Tibial nerve (tissue), 4 donors: ENCODE data around the gene MAML2. TPM values are rescaled to one million over a fixed set of nuclear protein-coding genes. Genes with fewer than 3 reads are reported as not detected.

Experiments
- DNase-seq, 2 donors: peaks; one replicate each; pipeline ENCODE4 v3.0.0-alpha.2; 2019; ENCODE audit warnings: low spot score in 2 of 2
- H3K27ac ChIP-seq, 4 donors: fragments of 200-600 bp; sonication (generic) in 3 of 4; one replicate each; pipeline ENCODE4 v1.5.1; 2017 to 2019; ENCODE audit warnings: mild to moderate bottlenecking in 1 of 4
- H3K27me3 ChIP-seq, 2 donors: fragments of 200-600 bp; sonication (generic) in 1 of 2; one replicate each; pipeline versions ENCODE4 v1.5.1 to v1.6.0; 2017 to 2019
- H3K36me3 ChIP-seq, 3 donors: fragments of 200-600 bp; sonication (generic); one replicate each; pipeline ENCODE4 v1.5.1; 2018 to 2019
- H3K4me1 ChIP-seq, 4 donors: fragments of 200-600 bp; sonication (generic) in 3 of 4; one replicate each; pipeline ENCODE4 v1.5.1; 2017 to 2019
- H3K4me3 ChIP-seq, 4 donors: fragments of 200-600 bp; sonication (generic) in 3 of 4; one replicate each; pipeline ENCODE4 v1.5.1; 2017 to 2019; ENCODE audit warnings: mild to moderate bottlenecking in 1 of 4, moderate library complexity in 1 of 4
- H3K9me3 ChIP-seq, 4 donors: fragments of 200-600 bp; sonication (generic) in 3 of 4; one replicate each; pipeline ENCODE4 v1.5.1; 2017 to 2019
- EP300 ChIP-seq, 2 donors: sonication (generic); formaldehyde crosslinking; IDR thresholded peaks; one replicate each; pipeline ENCODE4 v1.6.1; 2017; ENCODE audit warnings: antibody characterized with exemption in 2 of 2, mild to moderate bottlenecking in 1 of 2
- POLR2A ChIP-seq, 2 donors: fragments of 450-650 bp; IDR thresholded peaks; one replicate each; pipeline ENCODE4 v1.6.1; 2017; ENCODE audit warnings: antibody characterized with exemption in 2 of 2, mild to moderate bottlenecking in 2 of 2, moderate library complexity in 2 of 2
- WGBS, 2 donors: methylation state at CpG; one replicate each; pipeline ENCODE4 v1.1.5; 2018; 5-methylcytosine and 5-hydroxymethylcytosine counted together
- total RNA-seq, 4 donors: library from RNA; depleted of rRNA; stranded (reverse); fragments of >200 nt; gene quantifications; one replicate each; pipeline ENCODE4 v1.1.0, GENCODE V29; 2016
- TF ChIP-seq, protein P1 (sequence below), 5 experiments: fragments of 200-600 bp in 3 of 5; fragments of 450-650 bp in 2 of 5; sonication (generic) in 3 of 5; IDR thresholded peaks; one replicate each; pipeline ENCODE4 v1.5.1; 2016 to 2019; ENCODE audit warnings: antibody characterized with exemption in 5 of 5, mild to moderate bottlenecking in 3 of 5, moderate library complexity in 2 of 5

Gene MAML2
- total RNA-seq, 4 donors from 2014 or later, result 20.5 to 38.4 (median 27.9) TPM

GRCh38 chr11:96303980-96304379 lies 39.0 kb downstream of the MAML2 start:
- Histone ChIP-seq H3K27ac (peak overlapping the region in 2 of 4 donors; percentile 29 to 73), H3K4me1 (peaks cover 0 to 86% (median 55%) of the 10 kb centered on the region in 4 donors), H3K9me3 (no peaks in the 10 kb centered on the region), H3K36me3 (no peaks in the 10 kb centered on the region), H3K27me3 (no peaks in the 10 kb centered on the region), H3K4me3 (no peak overlapping the region)
- no peak for DNase-seq
- 78 to 84% methylated on average over 3 of the region's 3 CpGs for WGBS, 2 donors
- TF ChIP-seq, protein P1, sequence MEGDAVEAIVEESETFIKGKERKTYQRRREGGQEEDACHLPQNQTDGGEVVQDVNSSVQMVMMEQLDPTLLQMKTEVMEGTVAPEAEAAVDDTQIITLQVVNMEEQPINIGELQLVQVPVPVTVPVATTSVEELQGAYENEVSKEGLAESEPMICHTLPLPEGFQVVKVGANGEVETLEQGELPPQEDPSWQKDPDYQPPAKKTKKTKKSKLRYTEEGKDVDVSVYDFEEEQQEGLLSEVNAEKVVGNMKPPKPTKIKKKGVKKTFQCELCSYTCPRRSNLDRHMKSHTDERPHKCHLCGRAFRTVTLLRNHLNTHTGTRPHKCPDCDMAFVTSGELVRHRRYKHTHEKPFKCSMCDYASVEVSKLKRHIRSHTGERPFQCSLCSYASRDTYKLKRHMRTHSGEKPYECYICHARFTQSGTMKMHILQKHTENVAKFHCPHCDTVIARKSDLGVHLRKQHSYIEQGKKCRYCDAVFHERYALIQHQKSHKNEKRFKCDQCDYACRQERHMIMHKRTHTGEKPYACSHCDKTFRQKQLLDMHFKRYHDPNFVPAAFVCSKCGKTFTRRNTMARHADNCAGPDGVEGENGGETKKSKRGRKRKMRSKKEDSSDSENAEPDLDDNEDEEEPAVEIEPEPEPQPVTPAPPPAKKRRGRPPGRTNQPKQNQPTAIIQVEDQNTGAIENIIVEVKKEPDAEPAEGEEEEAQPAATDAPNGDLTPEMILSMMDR (IDR thresholded peaks at IDR 0.05), result no peak
- TF ChIP-seq EP300 (IDR thresholded peaks at IDR 0.05) (no peak), POLR2A (IDR thresholded peaks at IDR 0.05) (no peak)

GRCh38 chr11:96303064-96303463 lies 39.9 kb downstream of the MAML2 start:
- H3K27ac ChIP-seq, result peak overlapping the region in 2 of 4 donors; percentile 29 to 73
- DNase-seq, result no peak
- H3K4me3 ChIP-seq, result no peak overlapping the region
- H3K36me3 ChIP-seq, result no peaks in the 10 kb centered on the region
- H3K27me3 ChIP-seq, result no peaks in the 10 kb centered on the region
- no peaks in the 10 kb centered on the region for H3K9me3 ChIP-seq
- TF ChIP-seq EP300 (IDR thresholded peaks at IDR 0.05), result peak in 1 of 2 donors; percentile 29
- TF ChIP-seq, protein P1 (IDR thresholded peaks at IDR 0.05), result no peak
- no peak for TF ChIP-seq POLR2A (IDR thresholded peaks at IDR 0.05)
- 17 to 25% methylated on average over 1 of the region's 1 CpG for WGBS, 2 donors
- H3K4me1 ChIP-seq, result peaks cover 0 to 77% (median 49%) of the 10 kb centered on the region in 4 donors

DNA sequence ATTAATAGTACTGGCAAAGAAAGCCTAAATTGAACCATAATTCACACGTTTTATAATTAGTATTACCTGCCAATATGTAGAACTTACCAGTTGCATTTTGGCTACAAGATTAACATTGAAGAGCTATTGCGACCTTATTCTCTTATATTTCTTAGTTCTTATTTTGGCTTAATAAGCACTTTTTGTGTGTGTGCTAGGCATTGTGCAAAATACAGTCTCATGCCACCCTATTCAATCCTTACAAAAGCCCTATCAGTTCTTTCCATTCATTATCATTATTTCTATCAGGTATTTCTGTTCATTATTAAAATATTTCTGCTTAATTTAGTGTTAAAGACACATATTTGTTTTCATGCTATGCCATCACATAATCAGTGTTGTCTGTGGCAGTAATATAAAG lies 41.2 kb downstream of the MAML2 start:
- H3K27ac ChIP-seq, result no peak overlapping the region
- H3K4me1 ChIP-seq, result peaks cover 0 to 66% (median 41%) of the 10 kb centered on the region in 4 donors
- 95% methylated on average over 2 of the region's 2 CpGs for WGBS, 2 donors

GRCh38 chr11:96299155-96299888 lies 43.7 kb downstream of the MAML2 start:
- DNase-seq, result no peak
- peaks cover 0 to 53% (median 30%) of the 10 kb centered on the region in 4 donors for H3K4me1 ChIP-seq
- no peaks in the 10 kb centered on the region for H3K9me3 ChIP-seq
- H3K27ac ChIP-seq, result peak overlapping the region in 2 of 4 donors; percentile 5 to 27
- no peaks in the 10 kb centered on the region for H3K36me3 ChIP-seq
- no peak overlapping the region for H3K4me3 ChIP-seq
- no peaks in the 10 kb centered on the region for H3K27me3 ChIP-seq
- 79 to 86% methylated on average over 8 of the region's 8 CpGs for WGBS, 2 donors
- no peak for TF ChIP-seq POLR2A (IDR thresholded peaks at IDR 0.05)
- TF ChIP-seq EP300 (IDR thresholded peaks at IDR 0.05), result peak in 1 of 2 donors; percentile 32
- TF ChIP-seq, protein P1 (IDR thresholded peaks at IDR 0.05), result no peak

More for the DNA sequence above, 41.2 kb downstream of the MAML2 start:
- no peak for DNase-seq
- TF ChIP-seq EP300 (IDR thresholded peaks at IDR 0.05) (no peak), POLR2A (IDR thresholded peaks at IDR 0.05) (no peak)
- TF ChIP-seq, protein P1 (IDR thresholded peaks at IDR 0.05), result no peak
- no peaks in the 10 kb centered on the region for H3K9me3 ChIP-seq
- H3K36me3 ChIP-seq, result no peaks in the 10 kb centered on the region
- no peak overlapping the region for H3K4me3 ChIP-seq
- H3K27me3 ChIP-seq, result no peaks in the 10 kb centered on the region

DNA sequence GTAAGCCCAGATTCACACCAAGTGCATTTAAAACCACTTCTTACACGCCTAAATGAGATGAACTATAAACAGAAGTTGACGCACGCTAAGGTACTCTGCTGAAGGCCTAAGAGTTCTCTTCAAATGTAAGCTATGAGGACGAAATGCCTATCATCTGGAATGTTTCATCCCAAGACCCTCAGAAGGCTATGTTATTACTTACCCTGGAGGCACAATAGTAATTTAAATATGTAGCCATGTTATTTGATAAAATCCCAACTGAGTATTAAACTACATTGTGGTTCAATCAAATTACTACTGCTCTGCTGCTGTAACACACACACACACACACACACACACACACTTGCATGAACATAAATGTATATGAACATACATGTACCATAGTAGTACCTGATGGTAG lies 47.6 kb downstream of the MAML2 start:
- Histone ChIP-seq H3K4me1 (peaks cover 0 to 47% (median 31%) of the 10 kb centered on the region in 4 donors), H3K4me3 (no peak overlapping the region), H3K36me3 (no peaks in the 10 kb centered on the region), H3K9me3 (no peaks in the 10 kb centered on the region), H3K27me3 (no peaks in the 10 kb centered on the region), H3K27ac (no peak overlapping the region)
- WGBS, 2 donors, result 80 to 86% methylated on average over 4 of the region's 4 CpGs
- DNase-seq, result no peak
- TF ChIP-seq, protein P1 (IDR thresholded peaks at IDR 0.05), result no peak
- TF ChIP-seq POLR2A (IDR thresholded peaks at IDR 0.05) (no peak), EP300 (IDR thresholded peaks at IDR 0.05) (no peak)
